A549 (cell line): ENCODE results near the gene PNMA6F.

Source experiments
- CTCF ChIP-seq: fragments of >200 bp; sonication (Bioruptor Twin); formaldehyde crosslinking; IDR thresholded peaks from 3 replicates; pipeline ENCODE4 v1.5.1; 2016
- E2F6 ChIP-seq: IDR thresholded peaks from 2 replicates; pipeline ENCODE4 v1.6.1; 2012; ENCODE audit warnings: low read depth, borderline replicate concordance
- KDM1A ChIP-seq: fragments of 200-600 bp; sonication (generic); IDR thresholded peaks from 2 replicates; pipeline ENCODE4 v1.6.1; 2016; ENCODE audit warnings: low read depth, mild to moderate bottlenecking
- MAFK ChIP-seq: fragments of 450-650 bp; IDR thresholded peaks from 2 replicates; pipeline ENCODE4 v1.6.1; 2014; ENCODE audit not compliant: partially characterized antibody
- PBX3 ChIP-seq: IDR thresholded peaks from 2 replicates; pipeline ENCODE4 v1.6.1; 2012
- TFCP2L1 ChIP-seq: fragments of 250-450 bp; sonication (Bioruptor Pico); IDR thresholded peaks from 2 replicates; pipeline ENCODE4 v1.5.0; 2021; ENCODE audit warnings: mild to moderate bottlenecking

GRCh38 chrX:153319295-153320046 is 2.1 kb downstream of the PNMA6F start:
- no peak for TF ChIP-seq CTCF
- TF ChIP-seq TFCP2L1 (CRISPR knock-in tag): no peak
- TF ChIP-seq PBX3: no peak
- no peak for TF ChIP-seq MAFK
- TF ChIP-seq E2F6: no peak
- TF ChIP-seq KDM1A: no peak
